GM13977 (cell line): ENCODE results near the gene SSR4.

Experiments used
- DNase-seq: peaks from one replicate; pipeline ENCODE4 v3.0.0; 2012; ENCODE audit warnings: low spot score
- CTCF ChIP-seq: IDR thresholded peaks from 2 replicates; pipeline ENCODE4 v1.5.1; 2012; ENCODE audit warnings: mild to moderate bottlenecking, control low read depth; ENCODE audit not compliant: insufficient read depth; ENCODE audit errors: extremely low read depth, missing control alignments
- in situ Hi-C: fragments of 300-500 bp; cut with MboI; formaldehyde crosslinking; loops from one replicate; pipeline ENCODE4 v1.12.0; 2022; ENCODE audit warnings: low sequenced_read_pairs, low pct_unique_long_range_greater_than_20kb, mixed read lengths, inconsistent platforms; ENCODE audit not compliant: unreplicated experiment

The SSR4 gene

GRCh38 chrX:153782871-153783270, 11.6 kb upstream of the SSR4 start:
- no peak for DNase-seq
- in situ Hi-C loops: no loop called here
- TF ChIP-seq CTCF: no peak

- in situ Hi-C loops: no loop called here
- TF ChIP-seq CTCF: no peak
- DNase-seq: no peak
Measured at GRCh38 chrX:153783378-153784013, 11.0 kb upstream of the SSR4 start.

GRCh38 chrX:153784325-153784967, 10.0 kb upstream of the SSR4 start:
- TF ChIP-seq CTCF: no peak
- DNase-seq: no peak
- in situ Hi-C loops: no loop called here

- TF ChIP-seq CTCF: no peak
- no peak for DNase-seq
- in situ Hi-C loops: no loop called here
Measured at GRCh38 chrX:153786669-153787068, 7.8 kb upstream of the SSR4 start.

- TF ChIP-seq CTCF: no peak
- in situ Hi-C loops: no loop called here
- DNase-seq: no peak
Measured at GRCh38 chrX:153789654-153790053, 4.8 kb upstream of the SSR4 start.

GRCh38 chrX:153791104-153791852, 3.2 kb upstream of the SSR4 start:
- DNase-seq: no peak
- in situ Hi-C loops: no loop called here
- TF ChIP-seq CTCF: no peak
